Effector CD4-positive, alpha-beta T cell (primary cell): ENCODE measurements around the gene SNX25.

Source experiments
- DNase-seq: peaks from one replicate; pipeline ENCODE4 v3.0.0-alpha.2; 2020

Gene SNX25

GRCh38 chr4:185269286-185269685 is 59.9 kb downstream of the SNX25 start:
- no peak for DNase-seq

- no peak for DNase-seq
Measured at GRCh38 chr4:185270037-185270436, 60.6 kb downstream of the SNX25 start.

GRCh38 chr4:185270885-185271284 is 61.5 kb downstream of the SNX25 start:
- no peak for DNase-seq

- DNase-seq, result no peak
Measured at GRCh38 chr4:185272245-185272644, 62.8 kb downstream of the SNX25 start.

GRCh38 chr4:185275501-185275900 is 66.1 kb downstream of the SNX25 start:
- no peak for DNase-seq

- DNase-seq, result no peak
Measured at GRCh38 chr4:185276036-185276435, 66.6 kb downstream of the SNX25 start.

GRCh38 chr4:185278716-185279115 is 69.3 kb downstream of the SNX25 start:
- DNase-seq, result no peak

- no peak for DNase-seq
Measured at GRCh38 chr4:185280608-185281007, 71.2 kb downstream of the SNX25 start.

- DNase-seq, result no peak
Measured at GRCh38 chr4:185282968-185283367, 73.6 kb downstream of the SNX25 start.

GRCh38 chr4:185283723-185284122 is 74.3 kb downstream of the SNX25 start:
- DNase-seq, result no peak

GRCh38 chr4:185285632-185286393 is 76.4 kb downstream of the SNX25 start:
- no peak for DNase-seq

GRCh38 chr4:185286571-185286970 is 77.2 kb downstream of the SNX25 start:
- DNase-seq, result no peak

GRCh38 chr4:185287031-185287430 is 77.6 kb downstream of the SNX25 start:
- no peak for DNase-seq

GRCh38 chr4:185290018-185290607 is 80.7 kb downstream of the SNX25 start:
- no peak for DNase-seq

- DNase-seq, result no peak
Measured at GRCh38 chr4:185290656-185291055, 81.3 kb downstream of the SNX25 start.

GRCh38 chr4:185293202-185293601 is 83.8 kb downstream of the SNX25 start:
- no peak for DNase-seq

GRCh38 chr4:185296665-185297460 is 87.5 kb downstream of the SNX25 start:
- DNase-seq, result no peak

- DNase-seq, result no peak
Measured at GRCh38 chr4:185298728-185299430, 89.5 kb downstream of the SNX25 start.

- DNase-seq, result no peak
Measured at GRCh38 chr4:185304541-185304940, 95.1 kb downstream of the SNX25 start.

- DNase-seq, result peak; percentile 9
Measured at GRCh38 chr4:185304944-185305690, 95.7 kb downstream of the SNX25 start.

- no peak for DNase-seq
Measured at GRCh38 chr4:185305979-185306442, 96.6 kb downstream of the SNX25 start.
